HG03342 (cell line): ENCODE results near the gene WASHC4.
"Not testable (repeated sequence)": the region's sequence is repeated elsewhere in the genome, so short reads cannot be mapped to it uniquely, and the experiment has no call there.

Experiments
- ATAC-seq: cut with Tn5 transposase; IDR thresholded peaks from one replicate; pipeline ENCODE4 v1.9.1; 2021; ENCODE audit warnings: mild to moderate bottlenecking, moderate library complexity; ENCODE audit not compliant: unreplicated experiment

WASHC4 gene

DNA sequence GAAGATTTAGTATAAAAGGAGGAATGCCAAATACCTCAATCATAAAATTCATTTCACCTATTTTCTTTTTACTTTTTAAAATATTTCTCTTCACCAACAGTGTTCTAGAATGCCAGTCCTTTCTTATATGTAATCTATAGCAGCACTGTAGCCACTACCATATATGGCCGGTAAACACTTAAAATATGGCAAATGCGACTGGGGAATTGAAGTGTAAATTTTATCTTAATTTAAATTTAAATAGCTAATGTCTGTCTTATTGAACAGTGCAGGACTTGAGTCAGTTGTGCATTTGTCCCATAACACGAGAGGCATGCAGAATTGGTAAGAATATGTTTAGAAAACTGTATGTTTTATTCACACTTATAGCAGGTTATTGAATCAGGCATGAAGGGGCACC is 50.1 kb downstream of the WASHC4 start:
- no peak for ATAC-seq

DNA sequence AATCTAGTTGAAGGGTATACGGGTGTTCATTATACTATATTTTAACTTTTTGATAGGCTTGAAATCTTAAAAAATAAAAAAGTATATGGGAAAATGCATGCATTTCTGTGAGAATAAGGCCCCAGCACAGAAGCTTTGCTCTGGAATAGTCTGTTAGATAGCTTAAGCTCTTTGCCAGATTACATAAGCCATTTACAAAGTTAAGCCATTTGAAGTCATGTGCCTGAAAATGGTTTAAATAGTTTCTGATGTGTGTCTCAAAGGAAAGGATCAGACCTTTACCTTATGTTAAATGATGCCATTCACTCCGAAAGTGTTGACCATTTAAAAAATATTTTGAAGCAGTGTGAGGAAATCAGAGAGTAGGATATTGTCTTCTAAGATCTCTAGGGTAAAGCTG is 51.3 kb downstream of the WASHC4 start:
- ATAC-seq, result no peak

DNA sequence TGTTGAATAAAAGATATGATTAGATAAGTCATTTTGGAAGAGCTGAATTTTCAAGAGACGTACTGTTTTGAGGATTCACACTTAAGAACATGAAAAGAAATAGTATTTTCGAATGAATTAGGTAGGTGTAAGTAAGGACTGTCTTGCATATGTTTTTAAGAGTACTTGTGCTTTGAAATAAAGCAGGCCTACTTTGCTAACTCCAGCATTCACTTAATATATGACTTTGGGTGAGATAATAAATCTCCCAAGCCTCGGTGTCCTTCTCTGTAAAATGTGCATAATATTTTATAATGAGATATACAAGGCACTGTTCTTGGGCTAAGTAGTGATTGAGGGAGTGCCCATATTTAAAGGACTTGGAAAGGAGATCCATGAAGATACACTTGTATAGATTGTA is 54.6 kb downstream of the WASHC4 start:
- ATAC-seq, result no peak

DNA sequence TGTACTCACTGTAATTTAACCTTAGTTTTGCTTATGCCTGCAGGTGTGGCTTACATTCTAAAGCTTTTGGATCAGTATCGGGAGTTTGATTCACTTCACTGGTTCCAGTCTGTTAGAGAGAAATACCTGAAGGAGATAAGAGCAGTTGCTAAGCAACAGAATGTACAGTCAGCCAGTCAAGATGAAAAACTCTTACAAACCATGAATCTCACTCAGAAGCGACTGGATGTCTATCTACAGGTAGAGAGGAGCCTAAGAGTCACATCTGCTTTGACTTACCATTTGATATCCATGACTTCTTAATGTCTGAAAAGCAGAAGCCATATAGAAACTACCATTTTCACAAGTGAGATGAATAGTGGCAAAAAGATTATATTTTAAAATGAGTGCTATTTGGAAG is 56.5 kb downstream of the WASHC4 start:
- no peak for ATAC-seq

DNA sequence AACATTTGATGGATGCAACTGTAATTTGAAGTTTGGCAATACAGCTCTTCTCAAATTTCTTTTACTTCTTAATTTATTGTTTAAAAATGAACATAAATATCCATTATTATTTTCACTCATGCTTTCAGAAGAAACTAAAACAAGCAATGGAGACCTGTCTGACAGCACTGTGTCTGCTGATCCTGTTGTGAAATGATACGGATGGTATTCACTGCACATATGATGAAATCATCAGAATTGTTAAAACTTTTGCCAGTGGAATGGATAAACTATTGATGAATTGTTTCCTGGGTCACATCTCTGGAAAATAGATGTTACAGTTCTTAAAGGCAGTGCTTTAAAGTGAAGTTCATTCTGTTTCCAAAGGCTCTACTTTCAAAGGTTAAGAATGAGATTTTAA is 59.2 kb downstream of the WASHC4 start:
- no peak for ATAC-seq

DNA sequence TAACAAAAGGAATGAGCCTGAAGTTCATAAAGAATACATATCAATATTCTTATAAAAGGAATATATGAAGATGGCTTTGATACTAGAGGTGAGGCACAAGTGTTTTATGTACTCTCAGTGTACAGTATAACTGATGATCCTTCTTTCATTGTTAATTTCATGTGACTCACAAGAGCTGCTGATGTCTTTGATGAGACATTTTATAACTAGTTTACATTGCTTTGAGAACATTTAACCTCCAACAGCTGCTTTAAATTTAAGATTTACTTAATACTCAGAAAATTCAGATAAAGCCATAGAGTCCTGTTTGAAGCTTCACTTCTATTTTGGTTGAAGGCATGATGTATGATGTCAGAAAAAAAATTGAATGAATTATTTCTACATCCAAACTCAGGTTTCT is 59.8 kb downstream of the WASHC4 start:
- no peak for ATAC-seq

DNA sequence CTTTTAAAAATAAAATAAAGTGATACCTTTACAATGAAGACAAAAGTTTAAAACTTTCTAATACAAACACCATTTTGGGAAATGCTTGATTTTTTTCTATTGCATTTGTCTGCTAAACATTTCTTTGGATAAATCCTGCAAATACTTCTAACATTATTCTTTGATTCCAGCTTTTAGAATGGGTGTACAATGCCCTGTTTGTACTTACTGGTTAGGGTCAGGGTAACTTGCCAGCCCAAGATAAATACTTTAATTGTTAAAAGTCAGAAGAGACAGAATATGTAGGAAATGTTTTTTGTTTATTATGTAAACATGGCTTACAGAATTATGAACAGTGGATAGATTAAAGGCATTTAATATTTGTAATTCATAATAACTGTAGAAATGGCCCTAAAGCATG is 60.5 kb downstream of the WASHC4 start:
- no peak for ATAC-seq

DNA sequence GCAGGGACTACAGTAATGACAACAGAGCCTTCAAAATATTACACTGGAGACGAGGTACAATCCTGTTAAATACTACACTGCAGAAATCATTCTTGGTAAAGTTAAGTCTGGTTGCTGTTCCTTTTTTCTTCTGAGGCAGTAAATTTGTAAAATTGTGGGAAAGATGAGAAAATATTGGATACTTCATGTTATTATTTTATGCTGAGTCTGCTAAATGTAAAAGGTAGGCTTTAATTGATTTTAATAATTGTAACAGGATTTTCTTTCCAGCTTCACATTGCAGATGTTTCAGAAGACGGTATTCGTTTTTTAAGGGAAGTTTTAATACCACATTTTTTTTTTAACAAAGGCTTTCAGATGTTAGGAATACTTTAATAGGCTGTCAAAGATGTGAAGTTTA is 62.6 kb downstream of the WASHC4 start:
- no peak for ATAC-seq

DNA sequence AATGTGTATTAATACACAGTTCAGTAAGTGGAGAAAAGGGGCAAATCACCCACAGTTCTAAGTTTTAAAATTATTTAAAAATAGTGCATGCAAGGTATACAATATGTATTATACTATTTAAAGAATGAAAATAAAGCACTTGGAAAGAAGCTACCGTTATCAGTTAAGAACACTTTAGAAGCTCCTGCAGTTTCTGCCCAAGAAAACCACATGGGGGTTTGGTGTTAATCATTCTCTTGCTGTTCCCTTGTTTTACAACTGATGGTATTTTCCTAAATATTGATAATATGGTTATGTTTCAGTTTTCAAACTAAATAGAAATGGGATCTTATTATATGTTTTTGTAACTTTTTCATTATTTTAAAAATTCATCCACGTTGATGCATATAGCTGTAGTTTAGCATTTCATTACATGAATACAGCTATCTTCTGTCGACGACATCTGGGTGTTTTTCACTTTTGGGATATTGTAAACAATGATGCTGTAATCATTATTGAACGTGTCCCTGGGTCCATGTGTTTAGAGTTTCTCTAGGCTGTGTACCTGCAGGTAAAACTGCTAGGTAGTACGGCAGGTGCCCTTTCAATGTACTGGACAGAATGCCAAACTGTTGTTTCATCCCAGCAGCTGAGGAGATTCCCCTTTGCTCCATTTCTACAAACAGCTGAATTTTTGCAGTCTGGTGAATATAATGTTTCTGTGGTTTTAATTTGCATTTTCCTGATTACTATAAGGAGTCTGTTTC is 64.3 kb downstream of the WASHC4 start:
- no peak for ATAC-seq

DNA sequence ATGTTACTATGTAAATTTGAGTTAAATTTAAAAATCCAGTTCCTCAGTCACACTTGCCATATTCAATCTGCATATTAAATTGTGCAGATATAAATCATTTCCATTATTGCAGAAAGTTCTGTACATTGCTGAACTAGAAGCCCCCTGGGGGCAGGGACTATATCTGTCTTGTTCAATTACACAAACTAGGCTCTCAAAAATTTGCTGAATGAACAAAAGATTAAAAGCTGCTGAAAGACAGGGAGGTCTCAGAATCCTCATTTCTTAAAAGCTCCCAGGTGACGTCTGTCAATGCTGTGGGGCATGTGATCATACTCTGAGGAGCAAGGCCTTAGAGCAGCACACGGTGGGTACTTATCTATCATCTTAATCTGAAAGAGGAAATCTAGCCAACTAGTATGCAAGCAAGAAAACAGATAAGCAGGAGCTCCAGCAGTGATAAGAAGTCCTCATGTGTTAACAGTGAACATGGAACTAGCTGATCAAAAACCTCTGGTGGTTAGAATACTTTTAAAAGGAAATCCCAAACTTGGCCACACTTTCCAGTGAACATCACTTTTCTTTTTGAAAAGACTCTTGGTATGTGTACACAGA is 68.0 kb downstream of the WASHC4 start:
- no peak for ATAC-seq

DNA sequence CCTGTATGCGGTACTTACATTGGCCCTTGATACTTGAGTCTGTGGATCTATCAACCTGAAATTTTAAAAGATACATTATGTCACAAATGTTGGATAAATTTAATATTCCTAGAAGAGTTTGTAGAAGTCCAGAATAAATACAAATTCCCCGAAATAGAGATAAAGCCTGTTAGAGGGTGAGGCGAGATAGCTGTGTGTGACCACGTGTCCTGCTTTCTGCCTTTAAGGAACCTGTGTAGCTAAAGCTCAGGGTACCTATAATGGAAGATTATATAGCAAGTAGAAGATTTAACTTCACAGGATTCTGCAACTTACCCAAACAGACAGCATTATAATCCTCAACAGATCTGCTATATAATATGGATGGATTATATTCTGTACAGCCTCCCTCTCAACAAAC is 69.7 kb downstream of the WASHC4 start:
- ATAC-seq, result no peak

DNA sequence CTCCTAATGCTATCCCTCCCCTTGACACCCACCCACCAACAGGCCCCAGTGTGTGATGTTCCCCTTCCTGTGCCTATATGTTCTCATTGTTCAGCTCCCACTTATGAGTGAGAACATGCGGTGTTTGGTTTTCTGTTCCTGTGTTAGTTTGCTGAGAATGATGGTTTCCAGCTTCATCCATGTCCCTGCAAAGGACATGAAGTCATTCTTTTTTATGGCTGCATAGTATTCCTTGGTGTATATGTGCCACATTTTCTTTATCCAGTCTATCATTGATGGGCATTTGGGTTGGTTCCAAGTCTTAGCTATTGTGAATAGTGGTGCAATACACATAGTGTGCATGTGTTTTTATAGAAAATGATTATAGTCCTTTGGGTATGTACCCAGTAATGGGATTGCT is 71.6 kb downstream of the WASHC4 start:
- ATAC-seq, result not testable (repeated sequence)

DNA sequence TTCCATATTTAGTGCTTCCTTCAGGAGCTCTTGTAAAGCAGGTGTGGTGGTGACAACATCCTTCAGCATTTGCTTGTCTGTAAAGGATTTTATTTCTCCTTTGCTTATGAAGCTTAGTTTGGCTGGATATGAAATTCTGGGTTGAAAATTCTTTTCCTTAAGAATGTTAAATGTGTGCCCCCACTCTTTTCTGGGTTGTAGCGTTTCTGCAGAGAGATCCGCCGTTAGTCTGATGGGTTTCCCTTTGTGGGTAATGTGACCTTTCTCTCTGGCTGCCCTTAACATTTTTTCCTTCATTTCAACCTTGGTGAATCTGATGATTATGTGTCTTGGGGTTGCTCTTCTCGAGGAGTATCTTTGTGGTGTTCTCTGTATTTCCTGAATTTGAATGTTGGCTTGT is 75.9 kb downstream of the WASHC4 start:
- not testable (repeated sequence) for ATAC-seq

DNA sequence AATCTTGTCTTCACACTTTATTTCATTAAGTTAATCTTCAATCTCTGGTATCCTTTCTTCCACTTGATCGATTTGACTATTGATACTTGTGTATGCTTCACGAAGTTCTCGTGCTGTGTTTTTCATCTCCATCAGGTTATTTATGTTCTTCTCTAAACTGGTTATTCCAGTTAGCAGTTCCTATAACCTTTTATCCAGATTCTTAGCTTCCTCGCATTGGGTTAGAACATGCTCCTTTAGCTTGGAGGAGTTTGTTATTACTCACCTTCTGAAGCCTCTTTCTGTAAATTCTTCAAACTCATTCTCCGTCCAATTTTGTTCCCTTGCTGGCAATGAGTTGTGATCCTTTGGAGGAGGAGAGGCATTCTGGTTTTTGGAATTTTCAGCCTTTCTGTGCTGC is 76.4 kb downstream of the WASHC4 start:
- not testable (repeated sequence) for ATAC-seq

DNA sequence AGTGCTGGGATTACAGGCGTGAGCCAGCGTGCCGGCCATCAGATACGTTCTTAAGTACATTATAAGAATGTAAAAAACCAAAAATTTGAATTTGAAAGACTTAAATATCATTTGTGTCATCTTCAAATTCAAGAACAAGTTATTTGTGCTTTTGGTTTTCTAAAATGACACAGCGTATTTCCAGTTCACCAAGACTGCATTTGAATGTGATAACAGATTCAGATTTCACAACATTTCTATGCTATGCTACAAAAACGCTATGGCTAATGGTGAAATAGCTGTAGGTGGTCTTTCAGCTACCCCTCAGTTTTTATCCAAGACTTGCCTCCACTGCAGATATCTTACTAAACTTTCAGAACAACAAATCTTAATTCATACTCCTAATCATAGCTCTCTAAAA is 81.8 kb downstream of the WASHC4 start:
- ATAC-seq, result no peak

DNA sequence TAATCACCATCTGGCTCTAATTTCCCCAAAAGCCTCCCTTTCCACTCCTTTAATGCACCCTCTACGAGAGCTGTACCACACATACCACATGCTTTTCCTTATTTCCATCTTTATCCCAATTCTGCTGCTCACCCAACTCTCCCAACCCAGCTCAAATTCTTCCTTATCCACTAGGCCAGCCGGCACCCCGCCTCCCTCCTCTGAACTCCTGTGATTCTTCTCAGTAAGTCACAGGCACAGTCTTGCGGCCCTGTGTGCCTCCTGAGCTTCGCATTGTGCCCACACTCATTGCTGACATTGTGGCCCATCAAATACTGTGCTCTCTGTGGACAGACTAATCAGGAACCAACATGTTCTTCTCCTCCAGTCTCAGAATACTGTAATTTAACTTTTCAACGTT is 83.0 kb downstream of the WASHC4 start:
- ATAC-seq, result no peak

DNA sequence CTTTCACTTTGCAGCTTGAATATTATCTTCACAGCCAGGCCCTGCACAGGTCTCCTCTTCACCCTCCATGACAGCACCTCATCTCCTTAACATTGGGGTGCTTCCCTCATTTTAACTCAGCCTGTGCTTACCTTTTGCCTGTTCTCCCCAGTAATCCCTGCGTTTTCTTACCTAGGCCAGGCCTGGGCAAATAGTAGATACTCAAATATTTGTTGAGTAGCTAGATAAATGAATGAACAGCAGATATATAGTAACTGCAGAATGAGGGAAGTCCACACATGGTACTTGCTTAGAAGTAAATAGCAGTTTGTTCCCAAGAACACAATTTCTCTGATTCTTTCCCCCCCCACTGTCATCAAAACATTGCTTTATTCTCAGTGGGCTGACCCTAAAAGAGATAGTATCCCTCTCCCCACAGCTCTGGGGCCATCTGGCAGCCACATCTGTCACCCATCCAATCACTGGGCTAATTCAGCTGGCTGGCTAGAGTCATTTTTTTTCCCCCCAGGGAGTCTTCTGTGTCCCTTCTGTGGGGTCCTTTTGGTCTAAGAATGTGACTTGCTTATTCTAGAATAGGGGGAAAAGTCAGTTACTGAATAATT is 85.2 kb downstream of the WASHC4 start:
- ATAC-seq, result no peak

DNA sequence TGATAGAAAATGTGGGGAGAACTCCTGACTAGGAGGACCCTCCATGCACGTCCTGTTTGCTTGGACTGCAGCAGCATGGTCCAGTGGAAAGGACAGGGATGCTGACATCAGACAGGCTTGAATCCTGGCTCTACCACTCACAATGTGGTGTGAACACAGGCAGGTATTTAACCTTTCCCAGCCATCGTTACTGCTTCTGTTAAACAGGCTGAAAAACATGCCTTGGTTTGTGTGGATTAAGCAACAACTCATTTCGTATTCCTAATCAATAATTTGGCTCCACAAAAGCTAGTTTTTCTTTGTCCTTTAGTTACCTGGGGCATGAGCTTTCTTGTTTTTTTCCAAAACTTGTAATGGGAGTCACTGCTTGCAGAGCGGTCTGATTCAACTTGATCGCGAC is 87.4 kb downstream of the WASHC4 start:
- ATAC-seq, result no peak

DNA sequence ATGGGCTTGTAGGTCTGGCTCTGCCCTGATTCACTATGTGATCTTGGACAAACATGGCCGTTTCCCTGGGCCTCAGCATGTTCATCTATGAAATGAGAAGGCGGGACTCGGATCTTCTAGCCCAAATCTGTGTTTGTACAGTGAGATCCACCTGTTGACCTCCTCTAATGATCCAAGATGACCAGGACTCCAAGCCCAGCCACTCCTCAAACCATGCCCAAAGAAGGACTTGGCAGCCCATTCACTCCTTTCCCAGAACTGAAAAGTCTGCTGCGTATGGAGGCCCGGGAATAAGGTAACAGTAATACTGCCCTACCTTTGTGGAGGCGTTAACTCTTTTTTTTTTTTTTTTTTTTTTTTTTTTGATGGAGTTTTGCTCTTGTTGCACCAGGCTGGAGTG is 88.6 kb downstream of the WASHC4 start:
- ATAC-seq, result no peak

DNA sequence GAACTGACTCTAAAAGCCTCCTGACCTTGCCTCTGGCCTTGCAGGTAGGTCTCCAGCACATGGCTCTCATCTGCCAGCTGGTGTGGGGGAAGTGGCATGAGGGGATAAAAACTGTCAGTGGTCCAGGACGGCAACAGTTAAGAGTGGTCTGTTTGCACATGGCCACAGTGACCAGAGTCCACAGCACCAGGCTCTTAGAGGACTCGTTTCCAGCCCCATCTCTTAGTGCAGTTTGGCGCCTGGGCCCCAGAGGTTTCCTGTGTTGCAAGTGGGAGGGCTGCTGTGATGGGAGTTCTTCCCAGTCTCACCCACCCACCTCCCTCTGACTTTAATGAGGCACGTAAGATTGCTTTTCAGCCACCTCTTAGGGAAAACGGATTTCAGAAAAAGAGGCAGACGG is 91.4 kb downstream of the WASHC4 start:
- ATAC-seq, result no peak

DNA sequence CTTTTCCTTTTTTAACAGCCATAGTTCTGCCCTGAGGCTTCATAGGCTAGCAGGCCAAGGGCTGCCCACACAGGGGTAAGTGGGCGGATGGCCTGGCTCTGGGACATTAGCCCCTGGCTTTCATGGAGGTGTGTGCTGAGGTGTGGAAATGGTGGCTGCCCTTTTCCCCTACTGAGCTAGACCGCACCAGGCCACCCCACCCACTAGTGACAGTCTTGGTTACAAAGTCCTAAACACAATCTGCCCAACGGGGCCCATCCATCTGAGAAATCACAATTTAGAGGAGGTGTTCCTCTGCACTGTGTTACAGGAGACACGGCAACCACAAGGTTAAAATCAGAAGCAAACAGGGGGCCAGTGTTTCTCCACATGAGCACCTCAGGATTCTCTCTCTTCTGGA is 92.9 kb downstream of the WASHC4 start:
- ATAC-seq, result no peak

DNA sequence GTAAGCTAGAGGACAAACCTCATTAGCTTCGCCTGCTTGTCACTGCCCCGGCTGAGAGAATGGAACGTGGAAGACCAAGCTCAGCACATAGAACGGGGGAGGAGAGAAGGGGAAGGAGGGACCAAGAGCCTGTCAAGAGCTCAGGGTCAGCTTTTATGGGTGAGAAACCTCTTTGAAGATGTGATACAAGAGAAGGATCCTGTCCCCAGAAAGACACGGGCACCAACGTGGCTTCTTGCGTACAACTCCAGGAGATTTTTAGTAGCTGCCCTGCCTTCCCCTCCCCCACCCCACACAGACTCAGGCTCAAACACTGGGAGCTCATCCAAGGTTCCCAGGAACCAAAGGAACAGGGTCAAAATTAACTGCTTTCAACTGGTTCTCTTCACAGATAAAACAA is 93.8 kb downstream of the WASHC4 start:
- ATAC-seq, result no peak

DNA sequence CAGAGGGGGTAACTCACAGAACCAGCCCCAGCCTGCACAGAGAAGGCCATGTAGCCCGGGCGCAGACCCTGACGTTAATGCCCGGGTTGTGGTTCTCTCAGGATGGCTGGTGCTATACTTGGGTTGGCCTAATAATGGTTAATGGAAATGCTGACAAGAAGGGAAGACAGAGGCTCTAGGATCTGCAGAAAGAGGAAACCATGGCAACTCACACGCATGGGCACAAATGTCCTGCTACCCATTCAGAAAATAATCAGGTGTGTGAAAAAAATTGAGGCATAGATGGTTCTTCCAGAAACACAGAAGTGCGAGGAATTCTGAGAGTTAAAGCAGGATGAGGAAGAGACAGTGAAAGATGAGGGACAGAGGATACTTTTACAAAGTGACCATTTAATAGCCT is 94.7 kb downstream of the WASHC4 start:
- ATAC-seq, result no peak
